Neural progenitor cell (in vitro differentiated cells): ENCODE data around the gene MRPS34. TPM values are rescaled to one million over a fixed set of nuclear protein-coding genes. Genes with fewer than 3 reads are reported as not detected.

Experiments used
- DNase-seq: peaks from one replicate; pipeline ENCODE4 v3.0.0-alpha.2; 2016; ENCODE audit warnings: low spot score
- H2AFZ ChIP-seq: fragments of 200-600 bp; sonication (generic); replicated peaks from 2 replicates; pipeline ENCODE4 v1.6.1; 2016; ENCODE audit warnings: antibody characterized with exemption
- H3F3A ChIP-seq: fragments of 200-600 bp; sonication (generic); 2 replicates; pipeline ENCODE4 v1.6.1; 2016; ENCODE audit warnings: antibody characterized with exemption, low read depth
- H3K27ac ChIP-seq: fragments of 200-600 bp; sonication (generic); 2 replicates; pipeline ENCODE4 v1.5.1; 2016; ENCODE audit warnings: mild to moderate bottlenecking
- H3K27me3 ChIP-seq: fragments of 200-600 bp; sonication (generic); 2 replicates; pipeline ENCODE4 v1.6.1; 2016; ENCODE audit warnings: mild to moderate bottlenecking, moderate library complexity
- H3K36me3 ChIP-seq: fragments of 200-600 bp; sonication (generic); 2 replicates; pipeline ENCODE4 v1.5.1; 2016
- H3K4me1 ChIP-seq: fragments of 200-600 bp; sonication (generic); 2 replicates; pipeline ENCODE4 v1.6.1; 2016; ENCODE audit warnings: mixed run types
- H3K4me2 ChIP-seq: fragments of 200-600 bp; sonication (generic); 2 replicates; pipeline ENCODE4 v1.6.1; 2016
- H3K4me3 ChIP-seq: fragments of 200-600 bp; sonication (generic); 2 replicates; pipeline ENCODE4 v1.5.1; 2016
- H3K79me2 ChIP-seq: fragments of 200-600 bp; sonication (generic); 2 replicates; pipeline ENCODE4 v1.6.1; 2016; ENCODE audit warnings: low read depth
- H3K9ac ChIP-seq: fragments of 200-600 bp; sonication (generic); 2 replicates; pipeline ENCODE4 v1.6.1; 2016
- H3K9me3 ChIP-seq: fragments of 200-600 bp; sonication (generic); 2 replicates; pipeline ENCODE4 v1.5.1; 2016; ENCODE audit warnings: low read depth
- H4K20me1 ChIP-seq: fragments of 200-600 bp; sonication (generic); 2 replicates; pipeline ENCODE4 v1.6.1; 2016; ENCODE audit warnings: low read depth
- H3K27ac Mint-ChIP-seq: 3 replicates; pipeline ENCODE4 v1.8.0; 2021; ENCODE audit warnings: mixed read lengths
- H3K27me3 Mint-ChIP-seq: 2 replicates; pipeline ENCODE4 v1.8.0; 2022; ENCODE audit warnings: low read depth, mild to moderate bottlenecking, inconsistent platforms, moderate library complexity, mixed read lengths; ENCODE audit not compliant: insufficient read depth
- H3K36me3 Mint-ChIP-seq: 3 replicates; pipeline ENCODE4 v1.8.0; 2021; ENCODE audit warnings: mixed read lengths
- H3K4me1 Mint-ChIP-seq: 3 replicates; pipeline ENCODE4 v1.8.0; 2021; ENCODE audit warnings: mixed read lengths
- H3K4me3 Mint-ChIP-seq: 3 replicates; pipeline ENCODE4 v1.8.0; 2021; ENCODE audit warnings: mild to moderate bottlenecking, moderate library complexity, mixed read lengths
- H3K9me3 Mint-ChIP-seq: 3 replicates; pipeline ENCODE4 v1.8.0; 2020; ENCODE audit warnings: mixed read lengths
- EZH2 ChIP-seq: fragments of 200-600 bp; sonication (generic); IDR thresholded peaks from 2 replicates; pipeline ENCODE4 v1.6.1; 2017; ENCODE audit warnings: antibody characterized with exemption, mild to moderate bottlenecking, moderate library complexity
- EZH2phosphoT487 ChIP-seq: fragments of 200-600 bp; sonication (generic); IDR thresholded peaks from 2 replicates; pipeline ENCODE4 v1.6.1; 2017; ENCODE audit warnings: antibody characterized with exemption
- total RNA-seq: library from RNA; depleted of rRNA; stranded (reverse); fragments of >200 nt; gene quantifications from 2 replicates; pipeline ENCODE4 v1.2.3, GENCODE V29; 2015; ENCODE audit warnings: low replicate concordance
- TF ChIP-seq, protein P1 (sequence below): fragments of 200-600 bp; sonication (generic); IDR thresholded peaks from 2 replicates; pipeline ENCODE4 v1.5.1; 2017; ENCODE audit warnings: antibody characterized with exemption, mild to moderate bottlenecking

Gene MRPS34
- total RNA-seq, 1 donor from 2014 or later: 48.4 TPM

GRCh38 chr16:1792836-1793577 is 20.1 kb upstream of the MRPS34 start:
- H3K27me3 Mint-ChIP-seq: no peaks in the 10 kb centered on the region
- Histone ChIP-seq H3K4me2 (no peak overlapping the region), H4K20me1 (no peaks in the 10 kb centered on the region), H3K9me3 (no peaks in the 10 kb centered on the region), H3K27ac (no peak overlapping the region), H3K79me2 (no peaks in the 10 kb centered on the region), H3K4me1 (no peaks in the 10 kb centered on the region), H3K27me3 (no peaks in the 10 kb centered on the region), H3K36me3 (no peaks in the 10 kb centered on the region), H3F3A (no peaks in the 10 kb centered on the region), H3K9ac (no peak overlapping the region), H2AFZ (no peak overlapping the region), H3K4me3 (no peak overlapping the region)
- no peak overlapping the region for H3K4me3 Mint-ChIP-seq
- TF ChIP-seq, protein P1, sequence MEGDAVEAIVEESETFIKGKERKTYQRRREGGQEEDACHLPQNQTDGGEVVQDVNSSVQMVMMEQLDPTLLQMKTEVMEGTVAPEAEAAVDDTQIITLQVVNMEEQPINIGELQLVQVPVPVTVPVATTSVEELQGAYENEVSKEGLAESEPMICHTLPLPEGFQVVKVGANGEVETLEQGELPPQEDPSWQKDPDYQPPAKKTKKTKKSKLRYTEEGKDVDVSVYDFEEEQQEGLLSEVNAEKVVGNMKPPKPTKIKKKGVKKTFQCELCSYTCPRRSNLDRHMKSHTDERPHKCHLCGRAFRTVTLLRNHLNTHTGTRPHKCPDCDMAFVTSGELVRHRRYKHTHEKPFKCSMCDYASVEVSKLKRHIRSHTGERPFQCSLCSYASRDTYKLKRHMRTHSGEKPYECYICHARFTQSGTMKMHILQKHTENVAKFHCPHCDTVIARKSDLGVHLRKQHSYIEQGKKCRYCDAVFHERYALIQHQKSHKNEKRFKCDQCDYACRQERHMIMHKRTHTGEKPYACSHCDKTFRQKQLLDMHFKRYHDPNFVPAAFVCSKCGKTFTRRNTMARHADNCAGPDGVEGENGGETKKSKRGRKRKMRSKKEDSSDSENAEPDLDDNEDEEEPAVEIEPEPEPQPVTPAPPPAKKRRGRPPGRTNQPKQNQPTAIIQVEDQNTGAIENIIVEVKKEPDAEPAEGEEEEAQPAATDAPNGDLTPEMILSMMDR: no peak
- TF ChIP-seq EZH2phosphoT487: no peak
- DNase-seq: no peak
- no peak overlapping the region for H3K27ac Mint-ChIP-seq
- no peaks in the 10 kb centered on the region for H3K4me1 Mint-ChIP-seq
- H3K9me3 Mint-ChIP-seq: peaks cover 3% of the 10 kb centered on the region
- peaks cover 6% of the 10 kb centered on the region for H3K36me3 Mint-ChIP-seq

GRCh38 chr16:1791943-1792812 is 19.2 kb upstream of the MRPS34 start:
- Histone ChIP-seq H3K4me3 (no peak overlapping the region), H3K36me3 (no peaks in the 10 kb centered on the region), H3K27ac (no peak overlapping the region), H3K79me2 (no peaks in the 10 kb centered on the region), H3K4me2 (no peak overlapping the region), H3K27me3 (no peaks in the 10 kb centered on the region), H3K9ac (no peak overlapping the region), H3F3A (no peaks in the 10 kb centered on the region), H2AFZ (no peak overlapping the region), H3K9me3 (no peaks in the 10 kb centered on the region), H3K4me1 (no peaks in the 10 kb centered on the region), H4K20me1 (no peaks in the 10 kb centered on the region)
- Mint-ChIP-seq H3K9me3 (peaks cover 1% of the 10 kb centered on the region), H3K4me3 (no peak overlapping the region), H3K4me1 (no peaks in the 10 kb centered on the region), H3K27ac (no peak overlapping the region), H3K27me3 (no peaks in the 10 kb centered on the region), H3K36me3 (peaks cover 5% of the 10 kb centered on the region)
- no peak for TF ChIP-seq EZH2
- TF ChIP-seq, protein P1: no peak
- DNase-seq: no peak

- no peak overlapping the region for H2AFZ ChIP-seq
- Mint-ChIP-seq H3K4me3 (no peak overlapping the region), H3K9me3 (no peaks in the 10 kb centered on the region), H3K36me3 (peaks cover 4% of the 10 kb centered on the region), H3K27me3 (no peaks in the 10 kb centered on the region), H3K4me1 (no peaks in the 10 kb centered on the region), H3K27ac (no peak overlapping the region)
- no peaks in the 10 kb centered on the region for H3K79me2 ChIP-seq
- no peak overlapping the region for H3K9ac ChIP-seq
- no peaks in the 10 kb centered on the region for H3K36me3 ChIP-seq
- no peak overlapping the region for H3K4me2 ChIP-seq
- TF ChIP-seq, protein P1: no peak
- TF ChIP-seq EZH2phosphoT487: no peak
- TF ChIP-seq EZH2: no peak
- H3K27ac ChIP-seq: no peak overlapping the region
- H3K9me3 ChIP-seq: no peaks in the 10 kb centered on the region
- no peaks in the 10 kb centered on the region for H4K20me1 ChIP-seq
- no peak overlapping the region for H3K4me3 ChIP-seq
- H3K4me1 ChIP-seq: no peaks in the 10 kb centered on the region
- no peaks in the 10 kb centered on the region for H3K27me3 ChIP-seq
- no peak for DNase-seq
- no peaks in the 10 kb centered on the region for H3F3A ChIP-seq
Measured at GRCh38 chr16:1791256-1791942, 18.5 kb upstream of the MRPS34 start.
